GM21360 (cell line): ENCODE data around the gene DAPK2.

ENCODE experiments used
- ATAC-seq: cut with Tn5 transposase; IDR thresholded peaks from one replicate; pipeline ENCODE4 v1.9.1; 2021; ENCODE audit warnings: mild to moderate bottlenecking, moderate library complexity; ENCODE audit not compliant: unreplicated experiment

The DAPK2 gene

GRCh38 chr15:64026591-64026990, 19.7 kb downstream of the DAPK2 start:
- ATAC-seq: no peak

GRCh38 chr15:64024172-64025050, 21.9 kb downstream of the DAPK2 start:
- ATAC-seq: no peak

DNA sequence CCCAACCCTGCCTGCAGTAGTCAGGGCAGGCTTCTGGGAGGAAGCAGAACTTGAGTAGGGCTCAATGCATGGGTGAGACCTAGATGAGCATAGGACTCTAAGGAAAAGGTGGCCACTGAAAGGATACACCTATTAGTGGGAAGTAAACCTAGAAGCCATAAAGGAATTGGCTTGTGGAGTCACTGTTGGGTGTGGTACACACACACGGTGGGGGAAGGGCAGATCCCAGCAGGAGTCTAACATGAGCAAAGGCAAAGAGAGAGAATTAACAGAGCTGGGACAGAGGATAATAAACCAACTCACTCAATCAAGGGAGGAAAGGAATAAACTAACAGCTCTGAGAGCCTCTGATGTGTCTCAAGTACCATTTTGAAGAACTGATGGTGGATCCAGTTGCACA, 23.1 kb downstream of the DAPK2 start:
- ATAC-seq: no peak

- ATAC-seq: no peak
Observed at GRCh38 chr15:64022571-64022970, 23.7 kb downstream of the DAPK2 start.

DNA sequence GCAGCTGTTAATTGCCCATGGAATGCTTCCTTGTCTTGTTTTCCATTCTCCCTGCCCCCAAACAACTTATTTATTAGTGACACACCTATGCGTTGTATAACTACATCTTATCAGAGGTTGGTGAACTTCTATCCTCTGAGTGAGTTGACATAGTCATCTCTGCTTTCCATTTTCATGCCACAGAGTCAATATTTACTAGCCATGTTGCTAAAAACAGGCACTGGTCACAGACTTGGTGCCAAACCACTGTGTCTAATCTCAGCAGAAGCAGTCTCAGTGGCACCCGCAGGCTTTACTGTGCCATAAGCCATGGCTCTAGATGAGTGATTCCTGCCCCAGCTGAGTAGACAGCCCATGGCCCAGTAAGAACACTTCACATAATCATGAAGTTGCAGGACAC, 26.5 kb downstream of the DAPK2 start:
- ATAC-seq: no peak

DNA sequence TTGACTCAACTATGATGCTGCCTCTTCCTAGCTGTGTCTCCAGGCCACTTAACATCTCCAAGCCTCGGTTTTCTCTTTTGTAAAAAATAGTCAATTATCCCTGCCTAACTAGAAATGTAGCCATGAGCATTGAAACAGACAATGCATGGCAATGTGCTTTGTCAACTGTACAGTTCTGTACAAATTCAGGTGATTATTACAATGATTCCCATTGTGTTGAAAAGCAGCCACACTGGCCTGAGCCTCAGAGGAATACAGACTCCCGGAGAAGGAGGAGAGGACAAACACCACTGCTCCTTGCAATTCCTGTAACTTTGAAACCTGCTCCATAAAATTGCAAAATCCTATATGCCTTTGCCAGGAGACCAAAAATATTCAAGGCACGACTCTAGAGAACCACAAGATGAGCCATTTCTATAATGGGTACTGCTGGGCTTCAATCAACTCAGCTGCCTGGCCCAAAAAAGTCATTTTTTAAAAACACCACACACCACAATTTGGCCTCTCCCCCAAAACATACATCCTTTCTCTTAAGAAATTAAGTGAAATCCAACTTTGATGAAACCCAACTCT, 28.6 kb downstream of the DAPK2 start:
- ATAC-seq: no peak

- no peak for ATAC-seq
Observed at GRCh38 chr15:64017082-64017588, 29.1 kb downstream of the DAPK2 start.

DNA sequence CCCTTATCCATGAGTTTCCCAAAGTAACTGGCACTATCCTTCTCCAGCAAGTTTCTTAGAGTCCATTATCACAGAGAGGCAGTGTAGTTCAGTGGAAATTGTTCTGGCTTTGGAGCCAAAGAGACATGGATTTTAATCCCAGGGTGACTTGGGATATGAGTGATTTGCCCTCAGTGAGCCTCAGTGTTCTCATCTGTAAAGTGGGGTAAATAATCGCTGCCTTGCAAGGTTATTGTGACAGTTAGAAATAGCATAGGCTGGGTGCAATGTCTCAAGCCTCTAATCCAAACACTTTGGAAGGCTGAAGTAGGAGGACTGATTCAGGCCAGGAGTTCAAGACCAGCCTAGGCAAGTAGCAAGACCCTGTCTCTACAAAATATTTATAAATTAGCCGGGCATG, 30.0 kb downstream of the DAPK2 start:
- no peak for ATAC-seq

DNA sequence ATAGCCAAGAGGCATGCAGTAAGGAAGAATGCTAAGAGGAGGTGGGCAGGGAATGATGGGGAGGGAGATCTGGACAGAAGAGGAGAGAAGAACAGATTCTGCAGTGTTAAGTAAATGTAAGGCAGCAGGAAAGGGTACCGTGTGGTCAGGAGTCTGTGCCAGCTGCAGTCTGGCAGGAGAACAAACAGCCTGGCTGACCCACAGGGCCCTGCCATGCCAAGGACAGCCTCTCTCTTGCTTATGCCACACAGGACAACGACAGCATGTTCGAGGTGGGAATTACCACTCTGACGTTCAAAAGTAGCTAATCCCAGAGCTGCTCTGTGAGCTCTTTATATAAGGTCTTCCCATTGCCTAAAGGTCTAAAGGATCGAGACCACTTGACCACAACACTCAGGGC, 31.3 kb downstream of the DAPK2 start:
- no peak for ATAC-seq

DNA sequence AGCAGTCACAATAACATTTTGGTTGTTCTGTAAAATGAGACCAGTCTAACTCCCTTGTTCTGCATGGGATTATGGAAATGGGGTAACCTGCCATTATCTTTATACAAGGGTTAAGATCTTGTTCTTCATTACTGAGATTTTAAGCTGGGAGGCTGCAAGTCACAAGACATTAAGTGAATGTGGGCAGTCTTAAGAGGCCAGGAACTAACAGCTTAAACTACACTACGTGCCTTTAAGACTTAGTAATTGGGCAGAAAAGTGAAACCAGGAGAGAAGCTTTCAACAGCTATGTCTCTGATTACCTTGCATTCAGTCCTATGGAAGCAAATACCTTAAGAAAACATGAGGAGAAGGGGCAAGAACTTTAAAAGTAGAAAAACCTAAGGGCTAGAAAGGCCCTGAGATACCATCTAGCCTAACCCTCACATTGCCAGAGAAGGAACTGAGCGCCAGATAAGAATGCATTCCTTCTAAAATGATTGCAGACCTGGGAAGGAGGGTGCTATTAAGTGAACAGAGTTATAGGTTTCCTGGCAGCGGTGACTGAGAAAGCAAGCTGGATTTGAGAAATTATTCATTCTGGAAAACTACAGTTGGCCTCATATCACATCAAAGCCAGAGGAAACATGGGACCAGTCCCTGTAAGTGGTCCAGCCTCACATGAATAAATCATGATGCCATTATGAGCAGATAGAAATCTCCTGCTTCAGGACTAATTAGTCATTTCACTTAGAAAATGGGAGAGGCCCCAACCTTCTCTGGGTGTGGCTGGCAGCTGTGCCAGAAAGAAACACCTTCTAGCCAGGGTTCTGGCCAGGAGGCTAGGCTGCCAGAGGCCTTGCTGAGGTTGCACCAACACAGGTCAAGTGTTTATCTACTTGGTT, 32.9 kb downstream of the DAPK2 start:
- ATAC-seq: no peak

DNA sequence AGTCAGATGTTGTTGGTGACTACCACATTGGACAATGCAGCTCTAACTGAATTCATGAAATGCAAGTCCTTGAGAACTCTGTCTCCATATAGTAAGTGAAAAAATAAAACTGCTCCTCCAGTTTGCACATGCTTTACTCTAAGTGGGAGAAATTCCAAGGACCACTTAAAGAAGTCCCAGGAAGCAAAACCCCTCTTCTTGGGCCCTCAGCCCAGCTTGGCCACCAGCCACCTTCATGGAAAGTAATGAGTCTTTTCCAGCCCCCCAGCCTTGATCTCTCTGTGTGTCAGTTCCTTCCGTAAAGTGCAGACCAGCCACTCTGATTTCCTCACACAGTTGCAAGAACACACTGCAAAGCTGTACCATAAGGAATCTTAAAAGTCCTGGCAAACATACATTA, 34.5 kb downstream of the DAPK2 start:
- no peak for ATAC-seq

GRCh38 chr15:64010719-64011118, 35.6 kb downstream of the DAPK2 start:
- ATAC-seq: no peak

GRCh38 chr15:64009798-64010261, 36.5 kb downstream of the DAPK2 start:
- ATAC-seq: no peak

- no peak for ATAC-seq
Observed at GRCh38 chr15:64009241-64009640, 37.0 kb downstream of the DAPK2 start.

DNA sequence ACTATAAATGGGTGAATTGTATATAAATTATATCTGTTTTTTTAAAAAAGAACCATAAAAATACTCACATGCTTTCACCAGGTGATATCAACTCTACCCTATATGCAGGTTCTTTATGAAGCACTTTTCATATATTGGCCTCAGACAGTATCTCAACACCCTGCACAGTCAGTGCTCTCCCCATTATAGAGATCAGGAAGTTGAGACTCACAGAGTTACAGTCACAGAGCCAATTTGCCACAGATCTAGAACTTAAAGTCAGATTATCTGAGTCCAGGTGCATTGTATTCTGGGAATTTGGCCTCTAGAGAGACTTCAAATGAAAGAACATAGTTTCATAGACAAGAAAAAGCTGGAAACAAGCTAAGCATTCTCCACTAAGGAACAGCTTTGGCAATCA, 38.1 kb downstream of the DAPK2 start:
- ATAC-seq: no peak

DNA sequence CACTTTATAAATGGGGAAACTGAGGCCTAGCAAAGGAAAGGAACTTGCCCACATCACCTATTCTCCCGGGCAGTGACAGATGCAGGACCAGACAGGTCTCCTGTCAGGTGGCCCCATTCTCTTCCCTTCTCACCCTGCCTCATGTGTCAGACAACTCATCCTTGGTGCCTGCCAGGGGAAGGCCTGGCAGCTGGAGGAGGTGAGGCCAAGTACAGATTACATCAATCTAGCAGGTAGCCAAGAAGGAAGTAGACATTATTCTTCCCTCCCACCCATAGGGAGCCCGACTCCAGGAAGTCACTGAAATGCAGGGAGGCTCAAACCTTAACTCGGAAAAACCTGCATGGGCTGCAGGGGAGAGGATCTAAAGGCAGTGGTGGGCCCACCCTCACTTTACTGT, 39.6 kb downstream of the DAPK2 start:
- no peak for ATAC-seq

GRCh38 chr15:64004587-64004986, 41.7 kb downstream of the DAPK2 start:
- ATAC-seq: no peak

GRCh38 chr15:64004056-64004455, 42.2 kb downstream of the DAPK2 start:
- ATAC-seq: no peak

DNA sequence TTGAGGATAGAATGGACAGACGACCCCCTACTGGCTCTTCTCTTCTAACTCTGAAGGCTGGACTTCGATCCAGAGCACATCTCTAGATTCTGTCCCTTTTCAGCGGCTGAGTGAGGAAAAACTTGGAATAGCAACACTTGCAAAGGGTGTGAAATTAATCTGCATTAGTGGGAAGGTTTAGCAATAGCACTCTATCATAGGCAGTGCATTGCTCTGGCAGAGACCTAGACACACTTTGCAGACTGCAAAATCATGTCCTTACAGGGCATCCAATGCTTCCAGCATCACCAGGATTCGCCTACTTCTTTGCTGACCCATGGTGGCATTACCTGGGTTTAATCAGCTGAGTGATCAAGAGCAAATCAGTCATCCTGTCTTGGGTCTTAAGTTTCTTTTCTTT, 43.1 kb downstream of the DAPK2 start:
- no peak for ATAC-seq

- ATAC-seq: no peak
Observed at GRCh38 chr15:64001148-64001547, 45.1 kb downstream of the DAPK2 start.

- ATAC-seq: no peak
Observed at GRCh38 chr15:64000183-64000951, 45.9 kb downstream of the DAPK2 start.
